Stimulated activated CD8-positive, alpha-beta memory T cell treated with anti-CD3 and anti-CD28 coated beads, Interleukin-4, amount 100 ng/mL, for 1 hour (primary cell): Measurements from ENCODE around the gene JTB.

Source experiments
- DNase-seq, 2 donors: peaks; one replicate each; pipeline ENCODE4 v3.0.0-alpha.2; 2020; ENCODE audit warnings: low read depth in 2 of 2, low spot score in 1 of 2

JTB gene

DNA sequence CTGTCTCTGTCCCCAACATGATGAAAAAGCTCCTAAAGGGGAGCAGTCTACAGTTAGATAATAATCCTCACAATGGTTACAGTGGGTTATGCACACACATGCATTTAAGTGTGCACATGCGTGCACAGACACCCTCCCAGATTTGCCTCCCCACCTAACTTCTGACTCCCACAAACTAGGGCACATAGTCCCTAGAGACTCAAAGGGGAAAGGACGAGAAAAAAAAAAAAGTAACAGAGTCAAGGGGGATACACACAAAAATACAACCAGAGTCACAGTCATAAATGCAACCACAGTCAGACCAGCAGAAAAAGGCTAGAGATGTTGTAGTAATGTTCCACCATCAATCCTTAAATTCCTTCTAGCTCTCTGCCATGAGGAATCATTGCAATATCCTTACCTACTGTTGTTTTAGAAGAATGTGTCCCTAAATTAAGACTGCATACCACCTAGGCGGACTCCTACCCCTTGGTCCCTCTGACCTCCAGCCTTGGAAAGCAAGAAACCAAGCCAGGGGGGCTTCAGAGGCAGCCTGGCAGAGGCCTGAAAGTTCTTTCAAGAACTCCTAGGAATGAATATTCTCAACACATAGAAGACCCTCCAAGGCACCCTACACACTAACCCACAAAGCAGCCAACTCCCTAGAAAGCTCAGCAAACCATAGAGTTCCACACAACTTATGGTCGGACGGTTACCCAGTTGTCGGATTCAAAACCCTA lies 20.3 kb downstream of the JTB start:
- DNase-seq: no peak

DNA sequence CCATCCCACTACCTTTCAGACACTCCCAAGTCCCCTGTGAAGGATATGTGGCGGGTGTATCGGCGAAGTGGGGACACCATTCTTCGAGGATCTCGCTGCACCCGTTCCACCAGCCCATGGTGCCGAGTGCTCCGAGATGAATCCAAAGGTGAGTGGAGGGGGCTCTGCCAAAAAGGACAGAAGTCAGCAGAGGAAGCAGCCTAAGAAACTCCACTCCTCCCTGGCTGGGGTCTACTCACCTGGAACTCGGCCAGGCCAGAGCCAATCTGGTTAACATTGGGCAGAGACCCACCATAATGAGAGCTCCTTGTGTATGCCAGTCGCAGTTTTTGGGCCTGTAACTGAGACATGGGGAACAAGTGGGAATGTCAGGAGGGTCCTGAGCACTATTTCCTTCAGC lies 22.6 kb downstream of the JTB start:
- DNase-seq: no peak

DNA sequence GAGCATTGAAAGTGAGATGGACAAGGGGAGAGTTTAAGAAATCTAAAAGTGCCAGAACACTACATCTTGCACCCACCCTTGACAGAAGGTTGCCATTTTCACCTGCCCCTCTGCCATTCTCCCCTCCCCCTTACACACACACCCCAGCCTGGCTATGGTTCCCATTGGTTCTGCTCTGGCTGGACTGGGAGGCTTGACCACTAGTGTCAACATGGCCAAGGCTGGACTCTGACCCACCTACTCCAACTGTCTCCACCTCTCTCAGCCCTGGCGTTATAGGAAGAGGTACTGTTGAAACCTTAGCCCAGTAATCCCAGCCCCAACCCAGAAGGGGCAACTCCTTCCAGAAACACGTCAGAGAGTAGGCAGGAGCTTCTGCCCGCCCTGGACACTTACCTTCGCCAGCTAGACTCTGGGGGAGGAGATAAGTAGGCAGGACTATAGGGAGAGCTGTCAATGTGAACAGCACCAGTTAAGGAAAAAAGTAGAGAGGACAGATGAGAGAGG lies 23.6 kb downstream of the JTB start:
- no peak for DNase-seq

DNA sequence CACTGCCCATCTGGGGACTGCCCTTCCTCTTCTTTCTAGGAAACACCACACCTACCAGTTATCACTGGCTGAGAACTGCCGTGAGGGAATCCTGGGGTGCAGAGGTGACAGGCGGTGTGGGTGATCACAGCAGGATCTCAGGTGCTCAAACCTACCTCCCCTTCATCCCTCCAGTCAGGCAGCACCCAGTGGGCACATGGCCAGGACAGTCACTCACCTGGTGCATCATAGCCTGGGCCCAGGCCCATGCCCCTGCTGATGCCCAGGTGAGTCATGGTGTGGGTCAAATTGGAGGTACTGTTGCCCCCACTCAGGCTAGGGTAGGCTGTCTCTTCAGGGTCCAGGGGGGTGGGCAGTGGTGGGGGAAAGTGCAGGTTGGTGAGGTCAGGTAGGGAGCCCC lies 25.7 kb downstream of the JTB start:
- no peak for DNase-seq

DNA sequence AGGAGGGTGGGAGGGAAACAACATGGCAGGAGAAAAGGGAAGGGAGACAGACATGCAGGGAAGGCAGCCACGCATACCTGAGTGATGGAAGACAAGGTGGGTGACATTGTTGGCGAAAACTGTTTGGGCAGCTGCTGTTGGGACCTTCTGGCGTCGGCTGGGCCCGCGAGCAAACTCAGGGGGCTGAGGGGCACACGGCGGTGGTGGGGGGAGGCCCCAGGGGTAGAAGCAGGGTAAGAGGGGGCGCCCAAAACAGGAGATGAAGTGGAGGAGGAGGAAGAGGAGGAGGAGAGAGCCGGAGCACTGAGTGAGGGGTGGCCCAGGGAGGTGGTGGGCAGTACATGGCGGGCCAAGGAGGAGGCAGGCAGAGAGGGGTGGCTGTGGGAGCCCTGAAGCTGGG lies 26.3 kb downstream of the JTB start:
- no peak for DNase-seq

GRCh38 chr1:153946622-153947241 lies 30.7 kb downstream of the JTB start, which contains the start of gene DENND4B:
TSS of gene DENND4B (minus strand) at chr1:153946718. CDS start at chr1:153944374, 2,344 bp downstream.
- peak; percentile 37 to 55 for DNase-seq

GRCh38 chr1:153945795-153946621 lies 31.5 kb downstream of the JTB start:
- peak; percentile 46 to 52 for DNase-seq

DNA sequence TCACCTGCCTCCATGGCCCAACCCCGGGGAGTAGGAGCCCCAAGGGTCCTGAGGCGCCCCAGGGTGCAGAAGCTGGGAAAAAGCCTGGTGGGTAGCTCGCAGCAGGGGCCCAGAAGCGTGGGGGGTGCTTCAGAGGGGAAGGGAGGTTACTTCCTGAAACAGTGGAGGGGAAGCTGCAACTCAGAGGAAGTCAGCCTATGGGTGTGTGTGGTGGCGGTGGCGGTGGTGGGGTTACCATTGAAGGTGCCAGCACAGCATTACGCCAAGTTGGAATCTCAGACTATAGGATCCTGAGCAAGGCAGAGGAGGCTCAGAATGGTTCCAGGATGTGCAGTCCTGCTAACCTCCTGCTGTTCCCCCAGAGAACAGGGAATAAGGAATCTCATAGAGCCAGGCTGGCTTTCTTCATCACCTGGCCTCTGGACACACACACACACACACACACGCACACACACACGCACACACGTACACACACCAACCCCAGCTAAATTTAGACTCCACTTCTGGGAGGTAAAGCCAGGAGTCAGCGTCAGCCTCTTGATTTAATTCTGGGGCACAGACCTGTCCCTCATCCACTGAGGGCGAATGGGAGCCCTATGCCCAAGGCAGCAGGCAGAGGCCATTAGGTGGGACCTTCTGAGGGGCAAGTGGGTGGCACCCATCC lies 32.2 kb downstream of the JTB start:
- DNase-seq: peak; percentile 62 to 70

- DNase-seq: no peak
These were observed 32.7 kb downstream of the JTB start for GRCh38 chr1:153944827-153945117.

DNA sequence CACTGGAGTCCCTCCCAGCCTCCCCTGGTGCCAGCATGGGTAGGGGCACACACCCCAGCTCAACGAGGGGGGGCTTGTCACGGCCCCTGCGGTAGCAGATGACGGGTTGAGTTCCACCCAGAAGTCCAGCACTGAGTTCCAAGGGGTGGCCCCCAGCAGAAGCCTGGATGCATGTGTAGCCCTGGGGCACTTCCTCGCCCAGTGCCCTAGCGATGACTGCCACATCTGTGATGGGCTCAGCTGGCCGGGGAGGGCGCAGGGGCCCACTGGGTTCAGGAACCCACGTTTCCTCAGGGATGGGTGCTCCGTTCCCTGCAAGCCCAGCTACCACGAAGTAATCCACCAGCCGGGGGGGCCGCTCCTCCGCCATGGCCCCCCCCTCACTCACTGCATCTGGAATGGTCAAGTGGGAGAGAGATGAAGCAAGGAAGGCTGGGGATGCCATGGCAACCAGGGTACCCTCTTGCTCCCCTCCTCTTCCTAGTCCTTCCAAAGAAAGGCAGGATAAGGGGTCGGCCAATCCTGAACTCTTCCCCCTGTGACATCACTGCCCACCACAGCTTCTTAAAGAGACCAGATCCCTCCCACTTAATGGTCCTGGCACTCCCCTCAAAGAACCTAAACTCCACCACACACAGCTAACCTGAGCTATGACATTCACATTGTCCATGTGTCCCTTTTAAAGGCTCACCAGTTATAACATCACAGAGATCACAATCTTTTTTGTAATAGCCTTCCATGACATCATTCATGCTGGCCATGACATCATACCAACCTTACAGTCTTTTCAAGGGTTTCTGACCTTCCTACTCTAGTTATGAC lies 33.3 kb downstream of the JTB start:
- DNase-seq: no peak

- DNase-seq: no peak
These were observed 34.5 kb downstream of the JTB start for GRCh38 chr1:153942766-153943549.

GRCh38 chr1:153941826-153942725 lies 35.4 kb downstream of the JTB start:
- DNase-seq: no peak

- DNase-seq: no peak
These were observed 36.7 kb downstream of the JTB start for GRCh38 chr1:153940756-153941155.

- no peak for DNase-seq
These were observed 38.0 kb downstream of the JTB start for GRCh38 chr1:153939476-153939875.

GRCh38 chr1:153938996-153939395 lies 38.5 kb downstream of the JTB start:
- DNase-seq: no peak

DNA sequence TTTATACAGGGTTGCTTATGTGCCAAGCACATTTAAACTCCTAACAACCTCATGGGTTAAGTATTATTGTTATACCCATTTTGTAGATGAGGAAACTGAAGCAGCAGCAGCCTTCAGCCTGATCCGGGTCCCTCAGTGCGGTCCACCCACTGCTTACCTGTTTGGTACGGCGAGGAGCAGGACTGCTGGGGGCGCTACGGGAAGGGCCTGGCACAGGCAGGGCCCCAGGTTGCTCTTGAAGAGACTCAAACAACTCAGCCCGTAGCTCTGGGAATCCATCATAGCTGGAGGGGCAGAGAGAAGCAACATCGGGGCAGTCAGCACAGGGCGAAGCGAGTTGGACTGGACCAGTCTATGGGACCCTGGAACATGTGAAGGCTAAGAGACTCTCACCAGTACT lies 40.1 kb downstream of the JTB start:
- no peak for DNase-seq

GRCh38 chr1:153936011-153936802 lies 41.3 kb downstream of the JTB start:
- no peak for DNase-seq

DNA sequence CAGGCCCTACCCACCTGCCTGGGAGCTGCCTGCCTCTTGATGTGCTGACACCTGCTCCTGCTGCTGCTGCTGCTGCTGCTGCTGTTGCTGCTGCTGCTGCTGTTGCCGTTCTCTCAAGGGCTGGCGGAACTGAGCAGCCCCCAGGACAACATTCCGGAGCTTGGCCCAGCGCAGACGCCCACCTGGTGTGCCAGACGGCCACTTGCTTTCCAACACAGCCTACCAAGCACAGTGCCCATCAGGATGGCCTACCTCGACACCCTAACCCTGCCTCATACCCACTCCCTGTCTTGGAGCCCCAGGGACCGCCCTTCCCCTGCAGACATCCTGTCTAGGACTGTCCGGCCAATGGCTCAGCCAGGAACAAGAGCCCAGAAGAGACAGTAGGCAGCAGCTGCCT lies 42.7 kb downstream of the JTB start:
- no peak for DNase-seq
